Neuronal stem cell (in vitro differentiated cells): Measurements from ENCODE around the gene PTPRM.

Experiments
- DNase-seq: peaks from one replicate; pipeline ENCODE4 v3.0.0-alpha.2; 2013; ENCODE audit warnings: low spot score
- H2AFZ ChIP-seq: one replicate; pipeline ENCODE4 v1.6.1; 2013; ENCODE audit warnings: mild to moderate bottlenecking, low read length, inconsistent platforms
- H2AK5ac ChIP-seq: 2 replicates; pipeline ENCODE4 v1.6.1; 2013; ENCODE audit warnings: low read depth, mild to moderate bottlenecking, inconsistent platforms, low read length, moderate library complexity, mixed read lengths
- H2BK120ac ChIP-seq: 2 replicates; pipeline ENCODE4 v1.6.1; 2013; ENCODE audit warnings: low read depth, mild to moderate bottlenecking, inconsistent platforms, low read length, moderate library complexity, mixed read lengths
- H2BK12ac ChIP-seq: one replicate; pipeline ENCODE4 v1.6.1; 2013; ENCODE audit warnings: low read length, inconsistent platforms
- H2BK15ac ChIP-seq: 2 replicates; pipeline ENCODE4 v1.6.1; 2013; ENCODE audit warnings: mild to moderate bottlenecking, low read length, inconsistent platforms, mixed read lengths
- H2BK5ac ChIP-seq: one replicate; pipeline ENCODE4 v1.6.1; 2013; ENCODE audit warnings: inconsistent platforms, mild to moderate bottlenecking, low read length, moderate library complexity
- H3K14ac ChIP-seq: one replicate; pipeline ENCODE4 v1.6.1; 2013; ENCODE audit warnings: low read length, inconsistent platforms
- H3K18ac ChIP-seq: 2 replicates; pipeline ENCODE4 v1.6.1; 2013; ENCODE audit warnings: low read length, inconsistent platforms
- H3K23ac ChIP-seq: 2 replicates; pipeline ENCODE4 v1.6.1; 2013; ENCODE audit warnings: low read depth, mild to moderate bottlenecking, mixed read lengths, low read length, inconsistent platforms; ENCODE audit not compliant: poor library complexity
- H3K27ac ChIP-seq: replicated peaks from 3 replicates; pipeline ENCODE4 v1.5.1; 2013; ENCODE audit warnings: low read length, inconsistent platforms
- H3K27me3 ChIP-seq, 3 experiments: 2 replicates each; pipeline ENCODE4 v1.6.1; 2013; ENCODE audit warnings: low read length in 3 of 3, mild to moderate bottlenecking in 2 of 3, inconsistent platforms in 1 of 3, low read depth in 1 of 3, mixed read lengths in 1 of 3, moderate library complexity in 1 of 3; ENCODE audit not compliant: control insufficient read depth in 3 of 3, insufficient read depth in 3 of 3
- H3K36me3 ChIP-seq, 2 donors: replicated peaks in 1 of 2; 2 replicates each; pipeline ENCODE4 v1.6.1; 2013; ENCODE audit warnings: low read length in 2 of 2; ENCODE audit not compliant: control insufficient read depth in 2 of 2, insufficient read depth in 2 of 2
- H3K4ac ChIP-seq: 2 replicates; pipeline ENCODE4 v1.6.1; 2013; ENCODE audit warnings: inconsistent platforms, mild to moderate bottlenecking, low read length, moderate library complexity
- H3K4me1 ChIP-seq, 2 donors: 1 replicate in 1 of 2; 2 replicates in 1 of 2; pipeline ENCODE4 v1.6.1; 2013; ENCODE audit warnings: low read length in 2 of 2, low read depth in 1 of 2; ENCODE audit not compliant: control insufficient read depth in 2 of 2, insufficient read depth in 1 of 2
- H3K4me2 ChIP-seq: one replicate; pipeline ENCODE4 v1.6.1; 2013; ENCODE audit warnings: mild to moderate bottlenecking, low read length, inconsistent platforms; ENCODE audit not compliant: insufficient read depth, poor library complexity, severe bottlenecking
- H3K4me3 ChIP-seq, 2 donors: 2 replicates each; pipeline ENCODE4 v1.5.1; 2013; ENCODE audit warnings: low read length in 2 of 2, mild to moderate bottlenecking in 2 of 2, inconsistent platforms in 1 of 2, moderate library complexity in 1 of 2
- H3K79me1 ChIP-seq: one replicate; pipeline ENCODE4 v1.6.1; 2013; ENCODE audit warnings: low read depth, mild to moderate bottlenecking, inconsistent platforms, low read length, moderate library complexity
- H3K9ac ChIP-seq: one replicate; pipeline ENCODE4 v1.6.1; 2013; ENCODE audit warnings: mild to moderate bottlenecking, low read depth, low read length, inconsistent platforms; ENCODE audit not compliant: poor library complexity
- H3K9me3 ChIP-seq, 2 donors: replicated peaks in 1 of 2; 2 replicates each; pipeline versions ENCODE3 to v1.6.1; 2013; ENCODE audit warnings: low read length in 2 of 2, mild to moderate bottlenecking in 2 of 2, inconsistent platforms in 1 of 2, low read depth in 1 of 2, mixed read lengths in 1 of 2, moderate library complexity in 1 of 2; ENCODE audit not compliant: control insufficient read depth in 2 of 2, insufficient read depth in 1 of 2
- H4K8ac ChIP-seq: one replicate; pipeline ENCODE4 v1.6.1; 2013; ENCODE audit warnings: low read depth, mild to moderate bottlenecking, inconsistent platforms, low read length, moderate library complexity
- H4K91ac ChIP-seq: one replicate; pipeline ENCODE4 v1.6.1; 2013; ENCODE audit warnings: low read length, low read depth, mild to moderate bottlenecking, inconsistent platforms; ENCODE audit not compliant: poor library complexity
- WGBS, 2 donors: extraction: QIAGEN DNeasy Blood & Tissue Kit; methylation state at CpG; one replicate each; pipeline ENCODE4 v1.1.7; 2013; ENCODE audit warnings: missing lambda C conversion rate in 2 of 2, mixed read lengths in 1 of 2; ENCODE audit not compliant: insufficient read length in 2 of 2, insufficient replicate concordance in 1 of 2; ENCODE audit errors: extremely low coverage in 2 of 2; 5-methylcytosine and 5-hydroxymethylcytosine counted together

Gene PTPRM

DNA sequence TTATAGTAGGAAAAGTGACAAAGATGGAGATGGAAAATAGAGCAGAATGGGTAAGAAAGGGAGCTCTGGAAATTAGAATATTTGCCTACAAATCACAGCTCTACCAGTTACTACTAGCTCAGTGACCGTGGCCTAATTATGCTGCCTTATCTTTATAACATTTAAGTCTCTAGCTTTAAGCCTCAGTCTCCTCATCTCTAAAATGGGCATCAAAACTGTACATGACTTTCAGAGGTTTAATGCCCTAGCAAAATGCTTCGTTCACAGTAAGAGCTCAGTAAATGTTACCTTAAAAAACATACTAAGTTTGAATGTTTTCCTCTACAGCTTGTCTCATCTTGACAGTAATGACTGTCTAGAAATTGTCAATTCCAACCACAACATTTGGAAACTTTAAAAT lies 8.3 kb upstream of the PTPRM start:
- Histone ChIP-seq H2AFZ (no peak overlapping the region), H3K27ac (no peak overlapping the region), H3K4me1 (peaks cover 5 to 8% of the 10 kb centered on the region in 2 donors), H4K91ac (no peak overlapping the region), H2BK5ac (no peak overlapping the region), H3K4ac (no peak overlapping the region), H2AK5ac (no peak overlapping the region), H3K14ac (no peak overlapping the region), H2BK15ac (no peak overlapping the region), H3K27me3 (peaks cover 0 to 14% (median 0%) of the 10 kb centered on the region in 3 experiments), H3K36me3 (no peaks in the 10 kb centered on the region), H3K9me3 (no peaks in the 10 kb centered on the region), H3K4me2 (no peak overlapping the region), H3K4me3 (no peak overlapping the region), H2BK12ac (no peak overlapping the region), H2BK120ac (no peak overlapping the region), H3K23ac (no peak overlapping the region), H3K9ac (no peak overlapping the region), H3K18ac (no peak overlapping the region), H3K79me1 (no peaks in the 10 kb centered on the region), H4K8ac (no peak overlapping the region)
- WGBS, 2 donors, result no CpG with 5 or more reads among the region's 2 CpGs
- no peak for DNase-seq

DNA sequence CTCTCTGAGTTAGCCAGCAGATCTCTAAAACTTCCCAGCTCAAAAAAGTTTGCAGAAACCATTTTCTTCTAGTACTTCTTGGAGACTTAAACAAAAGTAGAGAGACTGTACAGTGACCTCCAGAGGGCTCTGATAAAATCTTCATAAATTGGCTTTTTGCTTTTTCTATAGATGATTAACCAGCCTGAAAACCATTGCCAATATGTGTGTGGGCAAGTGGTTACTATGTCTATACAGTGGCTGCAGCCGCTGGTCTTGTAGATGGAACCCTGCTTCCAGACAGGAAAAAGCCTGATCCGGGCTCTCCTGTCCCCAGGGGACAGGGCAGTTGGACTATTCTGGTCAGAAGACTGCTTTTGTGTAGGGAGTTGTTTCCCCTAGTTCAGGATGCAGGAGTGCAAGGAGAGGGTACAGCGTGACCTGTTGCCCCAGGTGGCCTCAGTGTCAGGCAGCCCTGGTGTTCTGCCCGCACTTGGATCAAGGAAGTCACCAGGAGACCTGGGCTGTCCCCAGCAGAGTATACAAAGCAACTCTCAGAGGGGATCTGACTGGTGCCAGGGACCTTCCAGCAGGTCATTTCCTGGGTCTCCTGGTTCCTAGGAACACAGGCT lies 7.3 kb upstream of the PTPRM start:
- Histone ChIP-seq H3K4me3 (no peak overlapping the region), H4K8ac (no peak overlapping the region), H3K4me1 (peaks cover 5 to 10% of the 10 kb centered on the region in 2 donors), H3K4ac (no peak overlapping the region), H2BK15ac (peak overlapping the region; percentile 39), H2BK12ac (no peak overlapping the region), H3K14ac (peak overlapping the region; percentile 21), H3K36me3 (no peaks in the 10 kb centered on the region), H3K18ac (peak overlapping the region; percentile 67), H2AFZ (no peak overlapping the region), H3K23ac (no peak overlapping the region), H3K27me3 (peaks cover 0 to 18% (median 0%) of the 10 kb centered on the region in 3 experiments), H2BK5ac (no peak overlapping the region), H2BK120ac (no peak overlapping the region), H3K4me2 (no peak overlapping the region), H3K79me1 (no peaks in the 10 kb centered on the region), H3K9me3 (no peaks in the 10 kb centered on the region), H4K91ac (no peak overlapping the region), H2AK5ac (peak overlapping the region; percentile 23), H3K27ac (no peak overlapping the region), H3K9ac (no peak overlapping the region)
- DNase-seq, result no peak
- WGBS, 2 donors, result no CpG with 5 or more reads among the region's 4 CpGs

DNA sequence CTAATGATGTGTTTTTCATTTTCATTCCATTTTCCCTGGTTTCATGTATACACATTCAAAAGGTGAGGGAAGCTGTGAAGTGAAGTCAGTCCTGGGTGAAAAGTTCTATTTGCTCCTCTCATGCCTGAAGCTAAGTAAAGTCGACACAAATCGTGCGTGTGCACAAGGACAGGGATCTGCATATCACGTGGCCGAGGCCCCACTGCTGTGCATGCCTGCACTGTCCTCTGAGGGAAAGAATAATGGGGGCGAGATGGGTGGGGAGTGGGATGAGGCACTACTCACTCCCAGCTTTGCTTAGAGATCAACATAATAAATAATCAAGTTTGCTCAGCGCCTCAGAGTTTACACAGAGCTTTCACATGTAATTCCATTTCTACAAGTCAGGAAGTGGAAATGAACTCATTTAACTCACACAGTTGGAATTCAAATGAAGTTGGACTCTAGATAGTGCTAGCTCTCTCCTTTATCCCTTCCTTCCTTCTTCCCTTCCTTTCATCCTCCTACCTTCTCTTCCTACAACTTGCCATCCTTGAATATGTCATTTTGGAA lies 5.1 kb upstream of the PTPRM start:
- no peak overlapping the region for H3K9ac ChIP-seq
- H3K27me3 ChIP-seq, result peaks cover 0 to 27% (median 6%) of the 10 kb centered on the region in 3 experiments
- H3K36me3 ChIP-seq, result no peaks in the 10 kb centered on the region
- H3K27ac ChIP-seq, result no peak overlapping the region
- H3K79me1 ChIP-seq, result no peaks in the 10 kb centered on the region
- no peak overlapping the region for H3K4ac ChIP-seq
- no peak overlapping the region for H3K23ac ChIP-seq
- H2BK12ac ChIP-seq, result no peak overlapping the region
- no peak overlapping the region for H3K4me2 ChIP-seq
- H3K18ac ChIP-seq, result no peak overlapping the region
- no peak overlapping the region for H3K4me3 ChIP-seq
- H2BK120ac ChIP-seq, result no peak overlapping the region
- no peak overlapping the region for H4K91ac ChIP-seq
- no peak overlapping the region for H3K14ac ChIP-seq
- H3K4me1 ChIP-seq, result peaks cover 5 to 9% of the 10 kb centered on the region in 2 donors
- H2BK5ac ChIP-seq, result no peak overlapping the region
- H2AK5ac ChIP-seq, result no peak overlapping the region
- H2AFZ ChIP-seq, result peak overlapping the region; percentile 6
- DNase-seq, result no peak
- no peaks in the 10 kb centered on the region for H3K9me3 ChIP-seq
- no peak overlapping the region for H4K8ac ChIP-seq
- H2BK15ac ChIP-seq, result no peak overlapping the region
- no CpG with 5 or more reads among the region's 7 CpGs for WGBS, 2 donors

DNA sequence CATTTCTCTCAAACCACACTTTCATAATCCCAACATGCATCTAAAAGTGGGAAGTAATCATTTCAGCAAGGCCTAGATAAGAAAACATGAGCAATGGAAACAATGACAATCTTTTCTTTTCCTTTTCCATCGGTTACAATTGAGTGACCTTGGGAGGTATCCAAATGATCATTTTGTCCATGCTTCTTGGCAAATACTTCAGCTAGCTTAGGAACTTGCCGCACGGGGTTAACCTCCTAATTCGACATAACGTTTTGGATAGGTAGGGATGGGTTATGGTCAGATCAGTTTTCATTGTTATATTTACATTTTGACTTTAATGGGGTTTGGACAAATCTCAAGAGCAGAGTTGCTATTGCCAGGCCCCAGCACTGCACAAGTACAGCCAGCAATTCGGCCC lies 4.6 kb upstream of the PTPRM start:
- no CpG with 5 or more reads among the region's 6 CpGs for WGBS, 2 donors
- Histone ChIP-seq H2BK12ac (no peak overlapping the region), H3K27ac (no peak overlapping the region)

More for the DNA sequence above, 4.6 kb upstream of the PTPRM start:
- H2BK15ac ChIP-seq, result no peak overlapping the region
- no peak overlapping the region for H2BK120ac ChIP-seq
- no peak overlapping the region for H3K4ac ChIP-seq
- no peak overlapping the region for H3K23ac ChIP-seq
- no peak overlapping the region for H3K4me3 ChIP-seq
- no peaks in the 10 kb centered on the region for H3K36me3 ChIP-seq
- H3K27me3 ChIP-seq, result peaks cover 0 to 27% (median 6%) of the 10 kb centered on the region in 3 experiments
- H4K91ac ChIP-seq, result no peak overlapping the region
- H3K9me3 ChIP-seq, result no peaks in the 10 kb centered on the region
- H3K79me1 ChIP-seq, result peaks cover 3% of the 10 kb centered on the region
- H3K18ac ChIP-seq, result no peak overlapping the region
- H3K4me2 ChIP-seq, result no peak overlapping the region
- no peak overlapping the region for H3K14ac ChIP-seq
- peaks cover 5 to 9% of the 10 kb centered on the region in 2 donors for H3K4me1 ChIP-seq
- H2AFZ ChIP-seq, result no peak overlapping the region
- no peak for DNase-seq
- H2BK5ac ChIP-seq, result no peak overlapping the region
- no peak overlapping the region for H3K9ac ChIP-seq
- H4K8ac ChIP-seq, result no peak overlapping the region
- no peak overlapping the region for H2AK5ac ChIP-seq
